A549 (cell line): ENCODE data around the gene OR4C13.

ENCODE experiments used
- BHLHE40 ChIP-seq: IDR thresholded peaks from 2 replicates; pipeline ENCODE4 v1.6.1; 2012; ENCODE audit warnings: low read depth, low read length, inconsistent platforms
- CBX2 ChIP-seq: fragments of 200-600 bp; sonication (generic); IDR thresholded peaks from 2 replicates; pipeline ENCODE4 v1.6.1; 2016; ENCODE audit warnings: low read depth, mild to moderate bottlenecking, borderline replicate concordance
- EP300 ChIP-seq, 2 experiments: fragments of >200 bp; sonication (Bioruptor Twin); formaldehyde crosslinking; IDR thresholded peaks; 2 replicates in 1 of 2; 3 replicates in 1 of 2; pipeline ENCODE4 v1.6.1; 2016 to 2017
- HEYL ChIP-seq: fragments of 250-450 bp; sonication (Bioruptor Pico); IDR thresholded peaks from 2 replicates; pipeline ENCODE4 v1.8.0; 2021; ENCODE audit warnings: mild to moderate bottlenecking, moderate library complexity
- JUN ChIP-seq, 2 experiments: fragments of >200 bp; sonication (Bioruptor Twin); formaldehyde crosslinking; IDR thresholded peaks; 2 replicates in 1 of 2; 3 replicates in 1 of 2; pipeline ENCODE4 v1.6.1; 2016 to 2017
- POLR2A ChIP-seq: IDR thresholded peaks from 2 replicates; pipeline ENCODE4 v1.6.1; 2012; ENCODE audit warnings: mild to moderate bottlenecking, low read length
- POLR2AphosphoS2 ChIP-seq: conservative IDR thresholded peaks from 2 replicates; pipeline ENCODE4 v1.6.1; 2012; ENCODE audit warnings: low read length, improper control_type of control experiment, inconsistent platforms
- RCOR1 ChIP-seq: fragments of 150-350 bp; IDR thresholded peaks from 2 replicates; pipeline ENCODE4 v1.6.1; 2014; ENCODE audit warnings: antibody characterized with exemption, low read length, low read depth
- TF ChIP-seq, protein P1 (sequence below): fragments of >200 bp; sonication (Bioruptor Twin); formaldehyde crosslinking; IDR thresholded peaks from 3 replicates; pipeline ENCODE4 v1.5.1; 2016
- TF ChIP-seq, protein P2 (sequence below): fragments of 150-350 bp; IDR thresholded peaks from 2 replicates; pipeline ENCODE4 v1.6.1; 2014; ENCODE audit warnings: low read depth, mild to moderate bottlenecking, low read length

DNA sequence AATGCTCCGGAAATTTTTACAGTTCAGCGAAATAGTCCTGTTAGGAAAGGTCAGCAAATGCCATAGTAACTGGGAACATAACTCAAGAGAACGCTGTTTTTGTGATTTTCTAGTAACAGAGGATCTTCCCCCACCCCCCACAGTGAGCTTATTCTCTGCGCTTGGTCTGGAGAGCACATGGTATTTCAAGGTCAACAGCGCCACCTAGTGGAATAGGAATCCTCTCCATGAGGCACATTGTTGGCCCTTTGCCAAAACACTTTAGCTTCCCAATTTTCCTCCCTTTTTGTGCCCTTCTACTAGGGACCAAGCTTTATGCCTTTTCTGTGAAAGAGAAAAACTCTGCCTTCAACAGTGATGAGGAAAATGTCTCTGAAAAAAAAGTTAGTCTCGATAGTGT lies 43.4 kb downstream of the OR4C13 start:
- TF ChIP-seq, protein P1, sequence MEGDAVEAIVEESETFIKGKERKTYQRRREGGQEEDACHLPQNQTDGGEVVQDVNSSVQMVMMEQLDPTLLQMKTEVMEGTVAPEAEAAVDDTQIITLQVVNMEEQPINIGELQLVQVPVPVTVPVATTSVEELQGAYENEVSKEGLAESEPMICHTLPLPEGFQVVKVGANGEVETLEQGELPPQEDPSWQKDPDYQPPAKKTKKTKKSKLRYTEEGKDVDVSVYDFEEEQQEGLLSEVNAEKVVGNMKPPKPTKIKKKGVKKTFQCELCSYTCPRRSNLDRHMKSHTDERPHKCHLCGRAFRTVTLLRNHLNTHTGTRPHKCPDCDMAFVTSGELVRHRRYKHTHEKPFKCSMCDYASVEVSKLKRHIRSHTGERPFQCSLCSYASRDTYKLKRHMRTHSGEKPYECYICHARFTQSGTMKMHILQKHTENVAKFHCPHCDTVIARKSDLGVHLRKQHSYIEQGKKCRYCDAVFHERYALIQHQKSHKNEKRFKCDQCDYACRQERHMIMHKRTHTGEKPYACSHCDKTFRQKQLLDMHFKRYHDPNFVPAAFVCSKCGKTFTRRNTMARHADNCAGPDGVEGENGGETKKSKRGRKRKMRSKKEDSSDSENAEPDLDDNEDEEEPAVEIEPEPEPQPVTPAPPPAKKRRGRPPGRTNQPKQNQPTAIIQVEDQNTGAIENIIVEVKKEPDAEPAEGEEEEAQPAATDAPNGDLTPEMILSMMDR: peak; percentile 31; the same call in 2 of the 3 replicates
- no peak for TF ChIP-seq POLR2A
- TF ChIP-seq, protein P2, sequence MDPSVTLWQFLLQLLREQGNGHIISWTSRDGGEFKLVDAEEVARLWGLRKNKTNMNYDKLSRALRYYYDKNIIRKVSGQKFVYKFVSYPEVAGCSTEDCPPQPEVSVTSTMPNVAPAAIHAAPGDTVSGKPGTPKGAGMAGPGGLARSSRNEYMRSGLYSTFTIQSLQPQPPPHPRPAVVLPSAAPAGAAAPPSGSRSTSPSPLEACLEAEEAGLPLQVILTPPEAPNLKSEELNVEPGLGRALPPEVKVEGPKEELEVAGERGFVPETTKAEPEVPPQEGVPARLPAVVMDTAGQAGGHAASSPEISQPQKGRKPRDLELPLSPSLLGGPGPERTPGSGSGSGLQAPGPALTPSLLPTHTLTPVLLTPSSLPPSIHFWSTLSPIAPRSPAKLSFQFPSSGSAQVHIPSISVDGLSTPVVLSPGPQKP: no peak
- no peak for TF ChIP-seq EP300 (IDR thresholded peaks at IDR 0.05)
- no peak for TF ChIP-seq RCOR1
- no peak for TF ChIP-seq BHLHE40
- TF ChIP-seq JUN (IDR thresholded peaks at IDR 0.05): no peak
- no peak for TF ChIP-seq CBX2
- TF ChIP-seq POLR2AphosphoS2: no peak
- no peak for TF ChIP-seq HEYL (CRISPR knock-in tag)
